NCI-H82 (cell line): ENCODE results near the gene TRIM2.

Experiments used
- DNase-seq: peaks from one replicate; lab custom pipeline; 2025; lab: John Stamatoyannopoulos, UW

Gene TRIM2

DNA sequence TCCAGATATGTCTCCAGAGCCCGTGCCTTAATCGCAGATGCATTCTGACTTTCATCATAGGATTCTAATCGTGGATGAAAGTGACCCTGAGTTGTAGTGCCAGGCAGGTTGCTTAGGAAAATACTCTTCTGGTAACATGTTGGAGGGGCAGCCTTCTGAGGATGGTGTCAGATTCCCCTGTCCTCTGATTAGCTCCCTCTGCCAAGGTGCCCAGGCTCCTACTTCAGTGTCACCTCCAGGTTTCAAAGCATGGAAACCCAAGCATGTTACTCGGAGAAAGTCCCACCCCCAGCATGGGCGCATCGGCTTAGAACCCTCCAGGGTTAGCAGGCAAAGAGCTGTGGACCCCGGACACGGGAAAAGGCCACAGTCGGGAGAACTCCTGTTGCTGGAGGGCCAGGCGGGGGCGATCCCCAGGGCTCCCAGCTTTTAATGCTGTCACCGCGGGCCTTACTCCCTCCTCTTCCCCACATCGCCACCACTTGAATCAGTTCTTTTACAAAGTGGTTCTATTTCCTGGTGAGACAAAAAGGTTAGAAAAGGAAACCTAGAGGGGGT lies 44.5 kb downstream of the TRIM2 start:
- DNase-seq: no peak

- DNase-seq: peak; percentile 92
Measured at GRCh38 chr4:153249199-153250041, 45.2 kb downstream of the TRIM2 start.

DNA sequence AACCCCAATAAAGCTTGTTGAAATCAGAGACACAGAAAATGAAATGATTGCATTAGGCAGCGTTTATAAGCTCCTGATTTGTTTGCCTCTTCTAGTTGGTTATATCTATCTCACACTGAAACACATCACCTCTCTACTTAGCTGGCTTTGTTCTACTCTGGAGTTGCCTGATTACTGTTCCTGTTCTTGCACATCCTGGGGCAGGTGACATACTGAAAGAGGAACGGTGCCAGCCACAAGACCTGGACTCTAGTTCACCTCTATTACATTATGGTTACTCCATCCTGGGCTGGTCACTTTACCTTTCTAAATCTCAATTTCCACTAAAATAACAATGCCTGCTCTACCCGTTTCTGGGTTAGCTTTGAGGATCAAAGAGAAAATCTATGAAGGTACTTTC lies 47.9 kb downstream of the TRIM2 start:
- DNase-seq: no peak

GRCh38 chr4:153255233-153255632 lies 51.0 kb downstream of the TRIM2 start:
- no peak for DNase-seq

GRCh38 chr4:153257151-153257620 lies 52.9 kb downstream of the TRIM2 start:
- DNase-seq: peak; percentile 79

GRCh38 chr4:153257991-153258390 lies 53.7 kb downstream of the TRIM2 start:
- DNase-seq: peak; percentile 31

DNA sequence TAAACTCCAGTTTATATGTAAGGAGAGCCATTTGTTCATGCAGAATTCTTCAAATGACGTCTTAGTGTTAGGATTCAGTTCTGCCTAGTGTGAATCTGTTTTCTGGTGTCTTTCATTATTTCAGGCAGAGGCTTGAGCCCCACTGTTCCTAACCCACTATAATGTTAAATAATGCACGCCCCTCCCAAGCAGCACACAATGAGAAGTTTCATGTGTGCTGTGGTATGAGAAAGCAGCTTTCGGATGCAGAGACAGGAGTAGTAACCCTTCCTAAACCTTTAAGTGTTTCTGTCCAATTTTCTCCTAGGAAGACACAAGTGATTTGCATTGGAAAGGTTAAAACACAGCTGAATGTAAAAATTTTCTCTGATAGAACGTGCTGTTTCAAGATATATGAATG lies 54.5 kb downstream of the TRIM2 start:
- peak; percentile 10 for DNase-seq

GRCh38 chr4:153259661-153260060 lies 55.4 kb downstream of the TRIM2 start:
- DNase-seq: no peak

GRCh38 chr4:153260132-153260531 lies 55.9 kb downstream of the TRIM2 start:
- DNase-seq: no peak

DNA sequence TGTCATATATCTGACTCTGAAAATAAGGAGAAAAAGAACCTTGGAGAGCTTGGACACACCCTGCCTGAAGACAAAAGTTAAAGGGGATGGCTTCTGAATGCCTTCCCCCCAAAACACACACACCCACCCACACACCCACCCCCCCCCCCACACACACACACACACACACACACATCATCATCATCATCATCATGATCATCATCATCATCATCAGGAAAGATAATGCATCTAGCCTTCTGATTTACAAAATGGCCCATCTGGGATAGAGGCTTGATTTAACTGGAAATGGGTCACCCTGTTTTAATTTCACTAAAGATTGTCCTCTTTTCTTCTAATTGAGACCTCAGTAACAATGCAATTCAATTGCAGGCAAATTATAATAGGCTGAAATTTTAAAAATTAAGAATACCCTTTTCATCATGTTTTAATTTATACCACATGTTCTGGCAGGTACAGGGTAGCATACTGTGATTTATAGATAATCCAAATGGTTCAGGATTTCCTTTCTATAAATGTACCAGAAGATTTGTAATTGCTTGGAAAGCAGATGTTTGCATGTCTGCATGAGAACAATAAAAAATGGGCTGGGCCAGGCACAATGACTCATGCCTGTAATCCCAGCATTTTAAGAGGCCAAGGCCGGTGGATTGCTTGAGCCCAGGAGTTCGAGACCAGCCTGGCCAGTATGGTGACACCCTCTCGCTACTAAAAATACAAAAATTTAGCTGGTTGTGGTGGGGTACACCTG lies 56.5 kb downstream of the TRIM2 start:
- peak; percentile 3 for DNase-seq

- DNase-seq: no peak
Measured at GRCh38 chr4:153261461-153261860, 57.2 kb downstream of the TRIM2 start.

DNA sequence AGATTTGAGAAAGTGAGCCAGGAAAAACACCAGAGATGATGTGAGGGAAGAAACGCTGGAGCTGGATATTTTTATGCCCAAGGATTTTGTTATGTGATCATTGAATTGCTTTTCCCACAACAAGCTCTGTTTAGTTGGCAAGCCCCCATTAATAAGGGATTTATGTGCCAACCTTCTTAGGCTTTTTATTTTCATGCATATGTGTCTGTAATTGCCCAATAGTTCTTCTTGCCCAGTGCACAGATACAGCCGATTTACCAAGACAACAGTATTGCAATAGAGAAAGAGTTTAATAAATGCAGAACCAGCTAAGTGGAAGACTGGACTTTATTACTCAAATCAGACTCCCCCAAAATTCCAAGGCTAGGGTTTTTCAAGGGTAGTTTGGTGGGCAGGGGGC lies 57.7 kb downstream of the TRIM2 start:
- DNase-seq: no peak

- DNase-seq: no peak
Measured at GRCh38 chr4:153265306-153266047, 61.2 kb downstream of the TRIM2 start.

- no peak for DNase-seq
Measured at GRCh38 chr4:153266988-153267387, 62.7 kb downstream of the TRIM2 start.

GRCh38 chr4:153267890-153268289 lies 63.6 kb downstream of the TRIM2 start:
- no peak for DNase-seq

GRCh38 chr4:153268295-153268694 lies 64.1 kb downstream of the TRIM2 start:
- no peak for DNase-seq

DNA sequence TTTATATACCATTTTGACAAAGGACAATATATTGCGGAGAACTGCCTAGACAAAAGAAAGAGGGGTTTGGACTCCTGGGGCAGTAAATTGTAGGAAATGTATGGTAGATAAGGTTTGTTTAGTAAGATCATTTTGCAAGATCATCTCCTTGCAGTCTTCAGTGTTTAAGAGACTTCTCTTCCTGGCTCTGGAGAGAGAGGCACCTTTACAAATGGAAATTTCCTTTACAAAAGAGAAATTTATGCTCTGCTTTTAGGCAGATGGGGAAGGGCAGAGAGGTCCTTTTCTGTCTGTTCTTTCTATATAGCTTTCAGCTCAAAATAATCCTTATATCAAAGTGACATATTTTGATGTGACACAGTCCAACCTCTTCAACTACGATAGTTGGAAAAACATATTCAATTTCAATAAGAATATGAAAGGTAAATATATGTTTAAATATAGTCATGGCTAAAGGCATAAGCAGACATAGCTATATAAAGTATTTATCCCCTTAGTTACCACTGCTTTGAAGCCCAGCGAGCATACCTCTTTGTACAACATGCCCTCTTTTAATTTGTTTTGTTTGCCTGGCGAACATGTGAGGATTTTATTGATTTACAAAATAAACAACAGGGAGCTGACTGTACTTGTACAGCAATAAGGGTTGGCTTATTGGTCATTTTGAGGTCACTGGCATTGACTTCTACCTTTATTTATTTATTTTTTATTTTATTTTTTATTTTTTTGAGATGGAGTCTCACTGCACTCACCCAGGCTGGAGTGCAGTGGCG lies 65.2 kb downstream of the TRIM2 start:
- no peak for DNase-seq

- DNase-seq: no peak
Measured at GRCh38 chr4:153270361-153270760, 66.1 kb downstream of the TRIM2 start.

GRCh38 chr4:153271820-153272219 lies 67.6 kb downstream of the TRIM2 start:
- DNase-seq: no peak

DNA sequence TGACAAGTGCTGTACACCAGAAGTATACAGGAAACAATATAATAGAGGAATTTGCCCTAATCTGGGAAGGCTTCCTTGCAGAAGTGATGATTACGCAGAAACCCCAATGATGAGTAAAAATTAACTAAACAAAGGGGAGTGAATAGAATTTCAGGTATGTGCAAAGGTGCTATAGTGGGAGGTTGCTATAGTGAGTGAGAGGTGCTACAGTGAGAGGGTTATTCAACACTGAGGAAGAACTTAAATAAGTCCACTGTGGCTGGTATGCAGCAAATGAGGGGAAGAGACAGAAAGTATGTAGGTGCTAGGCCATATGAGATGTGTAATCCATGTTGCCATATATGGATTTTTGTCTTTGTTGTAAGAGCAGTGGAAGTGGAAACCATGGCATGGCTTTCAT lies 69.5 kb downstream of the TRIM2 start:
- no peak for DNase-seq

DNA sequence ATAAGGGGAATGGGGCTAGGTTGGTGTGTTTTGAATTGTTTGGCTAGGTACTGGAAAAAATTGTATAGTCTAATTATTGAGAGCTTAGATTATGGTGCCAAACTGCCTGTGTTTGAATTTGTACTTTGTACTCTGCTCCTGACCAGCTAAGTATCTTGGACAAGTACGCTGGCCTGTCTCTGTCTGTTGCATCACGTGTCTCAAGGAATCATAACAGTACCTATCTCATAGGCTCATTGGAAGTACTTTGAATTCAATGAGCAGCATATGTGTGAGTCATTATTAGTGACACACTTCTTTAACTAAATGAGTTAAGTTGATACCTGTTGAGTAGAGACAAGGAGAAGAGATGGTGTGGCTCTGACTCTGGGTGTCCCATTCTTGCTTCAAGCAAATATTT lies 70.7 kb downstream of the TRIM2 start:
- no peak for DNase-seq
